ENCODE results near the gene HOXA6. TPM values are rescaled to one million over a fixed set of nuclear protein-coding genes. Genes with fewer than 3 reads are reported as not detected.
A peak's percentile ranks its signal among the peaks of the same experiment; 100 is the strongest.

HOXA6 gene
- total and polyA plus RNA-seq, 10 of the 15 experiments (the other 5 are each of a cell fraction or from before 2014, with no cell fraction given) = 0.08 TPM; not detected in 9

GRCh38 chr7:27189295-27189996 is 41.9 kb upstream of the HOXA6 start:
- H4K20me1 ChIP-seq (ENCODE audit: control insufficient read depth, insufficient read depth) = 0 out of 2 replicates have a peak, but pooled peaks cover 3% of the 10 kb centered on the region
- intact Hi-C loops (cut with micrococcal nuclease; ENCODE audit: unreplicated experiment) (no loop called here), in situ Hi-C loops (cut with MboI) (no loop called here)
- FAIRE-seq (no peak), DNase-seq (ENCODE audit: low read depth, low spot score) (no peak), ATAC-seq (no peak)
- no peak overlapping the region for H2AFZ ChIP-seq (ENCODE audit: control insufficient read depth, low read depth, low read length)
- H3K36me3 ChIP-seq (ENCODE audit: control insufficient read depth in 2 of 2, insufficient read depth in 2 of 2, low read length in 1 of 2) = no peaks in the 10 kb centered on the region
- no peak overlapping the region for H3K4me2 ChIP-seq (ENCODE audit: control insufficient read depth, insufficient read depth)
- ChIA-PET SMC1A (ENCODE audit: uncharacterized antibody, unreplicated experiment) (no interaction called here), CTCF (interaction anchor here (1.8 kb wide), 1 partner anchor 10 kb away, joined by 5 read pairs; no protein-coding TSS in a partner anchor), POLR2A (no interaction called here), RAD21 (ENCODE audit: unreplicated experiment) (no interaction called here)
- no peaks in the 10 kb centered on the region for H3K79me2 ChIP-seq (ENCODE audit: control insufficient read depth, insufficient read depth, low read length)
- H3K9ac ChIP-seq (ENCODE audit: control insufficient read depth, insufficient read depth, low read length) = no peak overlapping the region
- H3K27me3 ChIP-seq (replicated peaks in 1 of 2; ENCODE audit: control insufficient read depth in 2 of 2, insufficient read depth in 2 of 2, low read length in 1 of 2) = peaks cover 41 to 49% of the 10 kb centered on the region in 2 experiments
- no peaks in the 10 kb centered on the region; the same call in 2 of the 3 replicates for H3K9me3 ChIP-seq (replicated peaks; ENCODE audit: control insufficient read depth, insufficient read depth, low read length)
- no TSS peak for BruUV-seq (replicated peaks)
- H3K4me3 ChIP-seq = no peak overlapping the region
- H3K27ac ChIP-seq (ENCODE audit: control insufficient read depth, insufficient read depth) = no peak overlapping the region
- TF ChIP-seq, protein P1, sequence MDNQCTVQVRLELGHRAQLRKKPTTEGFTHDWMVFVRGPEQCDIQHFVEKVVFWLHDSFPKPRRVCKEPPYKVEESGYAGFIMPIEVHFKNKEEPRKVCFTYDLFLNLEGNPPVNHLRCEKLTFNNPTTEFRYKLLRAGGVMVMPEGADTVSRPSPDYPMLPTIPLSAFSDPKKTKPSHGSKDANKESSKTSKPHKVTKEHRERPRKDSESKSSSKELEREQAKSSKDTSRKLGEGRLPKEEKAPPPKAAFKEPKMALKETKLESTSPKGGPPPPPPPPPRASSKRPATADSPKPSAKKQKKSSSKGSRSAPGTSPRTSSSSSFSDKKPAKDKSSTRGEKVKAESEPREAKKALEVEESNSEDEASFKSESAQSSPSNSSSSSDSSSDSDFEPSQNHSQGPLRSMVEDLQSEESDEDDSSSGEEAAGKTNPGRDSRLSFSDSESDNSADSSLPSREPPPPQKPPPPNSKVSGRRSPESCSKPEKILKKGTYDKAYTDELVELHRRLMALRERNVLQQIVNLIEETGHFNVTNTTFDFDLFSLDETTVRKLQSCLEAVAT (IDR thresholded peaks at IDR 0.05) = no peak
- TF ChIP-seq EZH2 (IDR thresholded peaks at IDR 0.05; ENCODE audit: borderline replicate concordance, control insufficient read depth, low read depth, low read length) = 0 out of 2 replicates have a peak, but pooled peaks have one; percentile 61
- TF ChIP-seq MEF2B (IDR thresholded peaks at IDR 0.05; ENCODE audit: partially characterized antibody, poor library complexity, severe bottlenecking) = no peak
- no peak for TF ChIP-seq BMI1 (IDR thresholded peaks at IDR 0.05; ENCODE audit: borderline replicate concordance)
- no peaks in the 10 kb centered on the region for H3K4me1 ChIP-seq (ENCODE audit: control insufficient read depth, insufficient read depth, low read length)
- WGBS (ENCODE audit: insufficient coverage, insufficient replicate concordance, low lambda C conversion rate, missing lambda C conversion rate) = 13% methylated on average over 22 of the region's 22 CpGs

Data from GM12878 (cell line).